Skeletal muscle satellite cell (primary cell): Measurements from ENCODE around the gene SLC25A46.
"Not testable (repeated sequence)": the region's sequence is repeated elsewhere in the genome, so short reads cannot be mapped to it uniquely, and the experiment has no call there.

Source experiments
- H3K27me3 ChIP-seq: 2 replicates; pipeline ENCODE4 v1.7.0; 2013; ENCODE audit warnings: low read length; ENCODE audit not compliant: control insufficient read depth, insufficient read depth
- H3K36me3 ChIP-seq: 2 replicates; pipeline ENCODE4 v1.7.0; 2013; ENCODE audit warnings: mild to moderate bottlenecking, control low read depth, low read length; ENCODE audit not compliant: insufficient read depth
- H3K4me1 ChIP-seq: 2 replicates; pipeline ENCODE4 v1.7.0; 2013; ENCODE audit warnings: low read length; ENCODE audit not compliant: control insufficient read depth, insufficient read depth
- H3K4me2 ChIP-seq: 2 replicates; pipeline ENCODE4 v1.7.0; 2013; ENCODE audit warnings: mild to moderate bottlenecking, low read length
- H3K4me3 ChIP-seq: 2 replicates; pipeline ENCODE4 v1.7.0; 2013; ENCODE audit warnings: low read length
- H3K9ac ChIP-seq: 2 replicates; pipeline ENCODE4 v1.7.0; 2013; ENCODE audit warnings: mild to moderate bottlenecking, low read depth, low read length, moderate library complexity
- H3K9me3 ChIP-seq: replicated peaks from 2 replicates; pipeline ENCODE4 v1.7.0; 2013; ENCODE audit warnings: mild to moderate bottlenecking, control low read depth, low read length

SLC25A46 gene

GRCh38 chr5:110726249-110727024, 12.4 kb upstream of the SLC25A46 start, which contains the start of gene TMEM232:
Gene TMEM232, minus strand, starts transcription at chr5:110726671. Its CDS starts 59,319 bp downstream, at chr5:110667352.
- Histone ChIP-seq H3K9ac (no peak within 1 kb of the TSS), H3K27me3 (no peaks in the 10 kb centered on the region), H3K9me3 (no peaks in the 10 kb centered on the region), H3K4me3 (peak within 1 kb of the TSS; percentile 61), H3K4me1 (no peaks in the 10 kb centered on the region), H3K4me2 (peak within 1 kb of the TSS; percentile 31), H3K36me3 (no peaks in the 10 kb centered on the region)

- no peaks in the 10 kb centered on the region for H3K4me1 ChIP-seq
- H3K9me3 ChIP-seq, result no peaks in the 10 kb centered on the region
- peak overlapping the region; percentile 61 for H3K4me3 ChIP-seq
- H3K9ac ChIP-seq, result no peak overlapping the region
- H3K27me3 ChIP-seq, result no peaks in the 10 kb centered on the region
- H3K36me3 ChIP-seq, result no peaks in the 10 kb centered on the region
- H3K4me2 ChIP-seq, result peak overlapping the region; percentile 31
Measured at GRCh38 chr5:110727025-110727314, 11.8 kb upstream of the SLC25A46 start.

DNA sequence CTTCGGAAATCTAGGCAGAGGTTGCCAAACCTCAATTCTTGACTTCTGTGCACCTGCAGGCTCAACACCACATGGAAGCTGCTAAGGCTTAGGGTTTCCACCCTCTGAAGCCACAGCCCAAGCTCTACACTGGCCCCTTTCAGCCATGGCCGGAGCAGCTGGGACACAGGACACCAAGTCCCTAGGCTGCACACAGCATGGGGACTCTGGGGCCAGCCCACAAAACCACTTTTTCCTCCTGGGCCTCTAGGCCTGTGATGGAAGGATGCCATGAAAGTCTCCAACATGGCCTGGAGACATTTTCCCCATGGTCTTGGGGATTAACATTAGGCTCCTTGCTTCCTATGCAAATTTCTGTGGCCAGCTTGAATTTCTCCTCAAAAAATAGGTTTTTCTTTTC, 7.3 kb upstream of the SLC25A46 start:
- not testable (repeated sequence) for H3K27me3 ChIP-seq, H3K4me2 ChIP-seq, H3K4me1 ChIP-seq, H3K36me3 ChIP-seq, H3K9me3 ChIP-seq, H3K9ac ChIP-seq, H3K4me3 ChIP-seq

- H3K4me1 ChIP-seq, result no peaks in the 10 kb centered on the region
Measured at GRCh38 chr5:110734101-110734500, 4.7 kb upstream of the SLC25A46 start.

GRCh38 chr5:110735556-110735955, 3.3 kb upstream of the SLC25A46 start:
- no peaks in the 10 kb centered on the region for H3K9me3 ChIP-seq
- no peaks in the 10 kb centered on the region for H3K27me3 ChIP-seq
- no peak overlapping the region for H3K4me2 ChIP-seq
- H3K36me3 ChIP-seq, result no peaks in the 10 kb centered on the region
- peaks cover 7% of the 10 kb centered on the region for H3K4me1 ChIP-seq
- H3K9ac ChIP-seq, result no peak overlapping the region
- no peak overlapping the region for H3K4me3 ChIP-seq

More at GRCh38 chr5:110734101-110734500, 4.7 kb upstream of the SLC25A46 start:
- H3K27me3 ChIP-seq, result no peaks in the 10 kb centered on the region
- H3K4me3 ChIP-seq, result no peak overlapping the region
- no peak overlapping the region for H3K4me2 ChIP-seq
- no peak overlapping the region for H3K9ac ChIP-seq
- H3K9me3 ChIP-seq, result no peaks in the 10 kb centered on the region
- H3K36me3 ChIP-seq, result no peaks in the 10 kb centered on the region

DNA sequence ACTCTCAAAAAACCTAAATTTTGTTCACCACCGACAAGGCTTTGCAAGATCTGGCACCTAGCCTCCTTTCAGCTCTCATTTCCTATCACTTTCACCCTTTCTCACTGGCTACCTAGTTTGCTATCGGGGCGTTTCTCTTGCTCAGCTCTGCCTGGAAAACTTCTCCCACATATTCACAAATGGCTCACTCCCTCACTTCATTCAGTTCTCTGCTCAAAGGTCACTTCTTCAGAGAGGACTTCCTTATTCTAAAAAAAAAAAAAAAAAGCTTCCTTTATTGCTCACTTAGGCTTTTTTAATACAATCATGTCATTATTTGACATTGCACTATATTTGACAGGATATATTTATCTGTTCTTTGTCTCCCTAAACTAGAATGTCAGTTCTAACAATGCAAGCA, 2.1 kb upstream of the SLC25A46 start:
- Histone ChIP-seq H3K4me2 (no peak overlapping the region), H3K4me1 (peaks cover 12% of the 10 kb centered on the region), H3K4me3 (no peak overlapping the region), H3K9me3 (no peaks in the 10 kb centered on the region), H3K9ac (no peak overlapping the region), H3K27me3 (no peaks in the 10 kb centered on the region), H3K36me3 (no peaks in the 10 kb centered on the region)

DNA sequence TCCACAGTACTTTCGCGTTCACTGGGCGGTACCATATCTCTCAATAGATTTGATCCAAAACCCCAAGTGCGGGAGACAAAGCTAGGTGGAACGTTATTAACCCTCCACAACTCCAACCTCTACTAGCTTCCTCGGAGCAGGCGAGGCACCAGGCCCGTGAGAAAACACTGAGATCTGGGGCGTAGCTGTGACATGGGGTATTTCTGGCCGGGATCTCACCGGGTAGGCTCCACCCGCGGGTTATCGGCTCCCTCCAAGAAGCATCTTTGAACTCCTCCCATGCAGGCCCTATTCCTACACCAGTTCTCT, 350 bp upstream of the SLC25A46 start:
- H3K4me2 ChIP-seq, result peak overlapping the region; percentile 89
- H3K36me3 ChIP-seq, result no peaks in the 10 kb centered on the region
- no peaks in the 10 kb centered on the region for H3K27me3 ChIP-seq
- peak overlapping the region; percentile 87 for H3K4me3 ChIP-seq
- peaks cover 12% of the 10 kb centered on the region for H3K4me1 ChIP-seq
- H3K9ac ChIP-seq, result peak overlapping the region; percentile 93
- no peaks in the 10 kb centered on the region for H3K9me3 ChIP-seq

DNA sequence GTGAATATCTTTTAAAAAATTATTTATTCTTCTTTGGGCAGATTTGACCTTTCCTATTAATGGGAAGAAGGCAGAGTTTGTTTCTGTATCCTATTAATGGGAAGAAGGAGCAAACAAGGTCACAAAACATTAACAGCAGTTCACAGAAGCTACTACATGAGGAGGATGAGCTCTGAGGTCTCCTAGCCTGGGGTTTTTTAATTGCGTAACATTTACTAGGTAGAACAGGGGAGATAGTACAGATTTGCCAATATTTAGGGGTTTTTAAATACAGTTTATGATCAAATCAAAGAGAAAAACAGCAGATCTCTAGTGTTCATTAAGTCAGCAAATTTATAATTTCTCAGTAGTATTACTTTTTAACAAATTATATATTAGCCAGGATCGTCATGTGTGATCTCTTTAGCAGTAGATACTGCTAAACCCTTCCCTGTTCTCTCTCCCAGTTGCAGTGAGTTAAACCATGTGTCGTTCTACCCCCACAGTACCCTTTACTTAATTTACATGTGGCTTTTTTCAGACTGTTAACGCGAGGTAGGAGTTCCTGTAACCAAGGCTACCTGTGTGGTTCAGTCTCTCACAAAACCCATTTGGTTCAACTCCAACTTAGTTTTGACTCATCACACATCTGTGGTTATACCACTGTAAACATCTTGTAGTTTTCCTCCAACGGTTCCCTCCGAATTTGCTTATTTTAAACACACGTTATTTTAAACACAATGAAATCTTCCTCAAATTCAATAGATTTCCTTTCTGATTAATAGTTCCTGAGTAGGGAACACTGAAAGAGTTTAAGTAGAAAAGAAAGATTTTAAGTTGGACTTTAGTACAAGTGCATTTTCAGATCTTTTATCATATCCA, 13.3 kb downstream of the SLC25A46 start:
- Histone ChIP-seq H3K4me3 (no peak overlapping the region), H3K9me3 (no peaks in the 10 kb centered on the region), H3K9ac (no peak overlapping the region), H3K36me3 (peaks cover 51% of the 10 kb centered on the region), H3K4me1 (no peaks in the 10 kb centered on the region), H3K27me3 (no peaks in the 10 kb centered on the region), H3K4me2 (no peak overlapping the region)

- no peak overlapping the region for H3K9ac ChIP-seq
- no peak overlapping the region for H3K4me3 ChIP-seq
Measured at GRCh38 chr5:110752953-110753352, 14.1 kb downstream of the SLC25A46 start.

DNA sequence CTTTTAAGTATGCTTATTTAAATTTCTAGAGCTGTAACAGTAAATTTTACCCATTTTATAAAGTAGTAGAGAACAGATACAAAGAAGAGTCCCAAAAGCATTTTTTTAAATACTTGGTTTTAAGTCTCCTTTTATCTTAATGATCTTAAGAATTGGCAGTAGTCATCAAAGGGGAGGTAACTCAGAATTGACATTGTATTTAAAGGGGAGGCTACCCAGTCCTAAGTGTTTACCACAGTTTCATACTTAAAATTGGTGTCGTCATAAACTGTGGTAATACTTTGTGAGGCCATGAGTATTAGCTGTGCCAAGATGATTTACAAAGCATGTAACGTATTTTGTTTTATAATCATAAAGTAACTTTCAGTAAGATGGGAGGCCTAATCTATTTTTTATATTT, 14.8 kb downstream of the SLC25A46 start:
- H3K9ac ChIP-seq, result no peak overlapping the region
- H3K4me2 ChIP-seq, result no peak overlapping the region
- no peaks in the 10 kb centered on the region for H3K4me1 ChIP-seq
- no peaks in the 10 kb centered on the region for H3K9me3 ChIP-seq
- no peaks in the 10 kb centered on the region for H3K27me3 ChIP-seq
- H3K36me3 ChIP-seq, result peaks cover 48% of the 10 kb centered on the region
- H3K4me3 ChIP-seq, result no peak overlapping the region

More at GRCh38 chr5:110752953-110753352, 14.1 kb downstream of the SLC25A46 start:
- Histone ChIP-seq H3K4me1 (no peaks in the 10 kb centered on the region), H3K36me3 (peaks cover 50% of the 10 kb centered on the region), H3K4me2 (no peak overlapping the region), H3K27me3 (no peaks in the 10 kb centered on the region), H3K9me3 (no peaks in the 10 kb centered on the region)

- no peak overlapping the region for H3K4me3 ChIP-seq
- H3K27me3 ChIP-seq, result no peaks in the 10 kb centered on the region
- no peak overlapping the region for H3K4me2 ChIP-seq
- H3K9ac ChIP-seq, result no peak overlapping the region
- no peaks in the 10 kb centered on the region for H3K4me1 ChIP-seq
- H3K36me3 ChIP-seq, result peaks cover 45% of the 10 kb centered on the region
- no peaks in the 10 kb centered on the region for H3K9me3 ChIP-seq
Measured at GRCh38 chr5:110754181-110754580, 15.4 kb downstream of the SLC25A46 start.
